Measurements from ENCODE around the gene PSD.

GRCh38 chr10:102438374-102438773 lies 19.8 kb upstream of the PSD start:
- TF ChIP-seq CTCF (IDR thresholded peaks at IDR 0.05) (no peak), POLR2A (IDR thresholded peaks at IDR 0.05) (no peak)
